SK-N-MC (cell line): ENCODE data around the gene HHIP.

ENCODE experiments used
- EZH2 ChIP-seq: fragments of 200-600 bp; sonication (generic); IDR thresholded peaks from one replicate; pipeline ENCODE4 v1.6.1; 2017; ENCODE audit warnings: antibody characterized with exemption
- POLR2AphosphoS5 ChIP-seq: IDR thresholded peaks from 2 replicates; pipeline ENCODE4 v1.6.1; 2012; ENCODE audit warnings: mild to moderate bottlenecking, low read depth, low read length, borderline replicate concordance

GRCh38 chr4:144647590-144647989 lies 1.6 kb downstream of the HHIP start:
- TF ChIP-seq EZH2 (no peak), POLR2AphosphoS5 (no peak)
